Choroid plexus epithelial cell (primary cell): Measurements from ENCODE around the gene SMARCB1.
"Not testable (repeated sequence)": the region's sequence is repeated elsewhere in the genome, so short reads cannot be mapped to it uniquely, and the experiment has no call there.

Experiments used
- DNase-seq: peaks from one replicate; pipeline ENCODE4 v3.0.0-alpha.2; 2010; ENCODE audit warnings: low read depth
- H3K4me3 ChIP-seq: 2 replicates; pipeline ENCODE4 v1.5.1; 2011; ENCODE audit warnings: low read depth, mild to moderate bottlenecking, control low read depth, low read length, moderate library complexity
- TF ChIP-seq, protein P1 (sequence below): conservative IDR thresholded peaks from 2 replicates; pipeline ENCODE4 v1.5.1; 2011; ENCODE audit warnings: low read depth, mild to moderate bottlenecking, control low read depth, inconsistent platforms, low read length, moderate library complexity

SMARCB1 gene

GRCh38 chr22:23856721-23857605 is 70.2 kb downstream of the SMARCB1 start:
- peak overlapping the region; percentile 65 for H3K4me3 ChIP-seq
- TF ChIP-seq, protein P1, sequence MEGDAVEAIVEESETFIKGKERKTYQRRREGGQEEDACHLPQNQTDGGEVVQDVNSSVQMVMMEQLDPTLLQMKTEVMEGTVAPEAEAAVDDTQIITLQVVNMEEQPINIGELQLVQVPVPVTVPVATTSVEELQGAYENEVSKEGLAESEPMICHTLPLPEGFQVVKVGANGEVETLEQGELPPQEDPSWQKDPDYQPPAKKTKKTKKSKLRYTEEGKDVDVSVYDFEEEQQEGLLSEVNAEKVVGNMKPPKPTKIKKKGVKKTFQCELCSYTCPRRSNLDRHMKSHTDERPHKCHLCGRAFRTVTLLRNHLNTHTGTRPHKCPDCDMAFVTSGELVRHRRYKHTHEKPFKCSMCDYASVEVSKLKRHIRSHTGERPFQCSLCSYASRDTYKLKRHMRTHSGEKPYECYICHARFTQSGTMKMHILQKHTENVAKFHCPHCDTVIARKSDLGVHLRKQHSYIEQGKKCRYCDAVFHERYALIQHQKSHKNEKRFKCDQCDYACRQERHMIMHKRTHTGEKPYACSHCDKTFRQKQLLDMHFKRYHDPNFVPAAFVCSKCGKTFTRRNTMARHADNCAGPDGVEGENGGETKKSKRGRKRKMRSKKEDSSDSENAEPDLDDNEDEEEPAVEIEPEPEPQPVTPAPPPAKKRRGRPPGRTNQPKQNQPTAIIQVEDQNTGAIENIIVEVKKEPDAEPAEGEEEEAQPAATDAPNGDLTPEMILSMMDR: peak; percentile 39
- peak; percentile 48 for DNase-seq

DNA sequence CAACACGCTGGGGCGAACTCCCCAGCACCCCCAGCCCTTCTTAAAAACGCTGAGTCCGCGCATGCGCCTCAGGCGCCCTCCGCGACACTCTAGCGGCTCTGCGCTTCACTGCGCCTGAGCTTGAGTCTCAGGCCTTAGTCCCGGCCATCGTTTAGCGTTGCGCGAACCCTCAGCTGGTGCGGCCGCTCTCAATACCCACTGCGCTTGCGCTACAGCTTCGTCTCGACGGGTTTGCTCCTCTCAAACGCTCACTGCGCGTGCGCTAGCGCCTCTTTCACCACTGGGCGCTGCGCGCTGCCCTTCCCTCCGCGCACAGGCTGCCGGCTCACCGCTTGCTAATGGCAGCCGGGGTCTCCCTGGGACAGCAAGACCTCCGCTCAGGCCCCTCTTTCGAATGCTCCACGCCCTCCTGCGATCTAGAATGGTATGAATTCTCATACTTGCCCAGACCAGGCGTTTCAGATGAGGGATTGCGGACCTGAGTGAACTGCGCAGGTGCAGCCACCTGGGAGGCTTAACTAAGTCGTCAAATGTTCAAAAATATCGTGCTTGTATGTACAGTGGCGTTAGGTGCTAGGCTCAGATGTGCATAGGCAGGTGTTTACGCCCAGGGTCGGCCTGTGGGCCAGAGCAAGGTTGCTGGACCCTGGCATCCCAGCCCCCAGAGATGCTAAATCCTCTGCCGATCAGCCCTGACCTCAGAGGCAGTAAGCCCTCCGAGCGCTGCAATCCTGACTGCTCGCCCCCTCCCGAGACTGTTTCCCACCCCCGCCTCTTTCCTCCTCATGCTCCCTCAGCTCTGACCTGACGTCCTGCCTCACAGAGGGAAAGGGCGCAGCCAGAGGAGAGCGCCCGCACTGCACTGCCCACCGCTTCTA is 71.1 kb downstream of the SMARCB1 start, which contains the start of gene SLC2A11:
Gene SLC2A11, plus strand, starts transcription at position 270 of the 878 bp plus-strand sequence. Its CDS starts 125 bp downstream, at position 395.
- H3K4me3 ChIP-seq: peak within 1 kb of the TSS; percentile 65
- peak; percentile 98 for DNase-seq
- TF ChIP-seq, protein P1: peak; percentile 41

- peak overlapping the region; percentile 65 for H3K4me3 ChIP-seq
- TF ChIP-seq, protein P1: no peak
- no peak for DNase-seq
Measured at GRCh38 chr22:23858484-23858815, 71.7 kb downstream of the SMARCB1 start.

- TF ChIP-seq, protein P1: no peak
- DNase-seq: no peak
- H3K4me3 ChIP-seq: no peak overlapping the region
Measured at GRCh38 chr22:23859201-23859600, 72.4 kb downstream of the SMARCB1 start.

DNA sequence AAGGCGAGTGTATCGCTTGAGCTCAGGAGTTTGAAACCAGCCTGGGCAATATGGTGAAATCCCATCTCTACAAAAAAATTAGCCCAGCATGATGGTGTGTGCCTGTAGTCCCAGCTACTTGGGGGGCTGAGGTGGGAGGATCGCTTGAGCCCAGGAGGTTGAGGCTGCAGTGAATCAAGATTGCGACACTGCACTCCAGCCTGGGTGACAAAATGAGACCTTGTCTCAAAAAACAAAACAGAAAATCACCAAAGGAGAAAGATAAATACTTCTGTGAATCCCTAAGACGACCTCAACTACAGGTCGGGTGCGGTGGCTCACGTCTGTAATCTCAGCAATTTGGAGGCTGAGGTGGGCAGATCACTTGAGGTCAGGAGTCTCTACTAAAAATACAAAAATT is 73.4 kb downstream of the SMARCB1 start:
- not testable (repeated sequence) for DNase-seq, H3K4me3 ChIP-seq

GRCh38 chr22:23862103-23862502 is 75.3 kb downstream of the SMARCB1 start:
- peak; percentile 72 for DNase-seq
- TF ChIP-seq, protein P1: peak; percentile 87
- no peak overlapping the region for H3K4me3 ChIP-seq

- H3K4me3 ChIP-seq, DNase-seq: not testable (repeated sequence)
Measured at GRCh38 chr22:23864499-23865154, 77.9 kb downstream of the SMARCB1 start.
